H1 (cell line): Measurements from ENCODE around the gene RCOR2.

ENCODE experiments used
- CTCF ChIP-seq, 3 experiments: IDR thresholded peaks; 1 replicate in 2 of 3; 2 replicates in 1 of 3; pipeline versions ENCODE4 v1.5.1 to v1.6.1; 2011; ENCODE audit warnings: low read length in 3 of 3, mild to moderate bottlenecking in 3 of 3, inconsistent platforms in 2 of 3, low read depth in 1 of 3, moderate library complexity in 1 of 3; ENCODE audit not compliant: insufficient read depth in 1 of 3; ENCODE audit errors: control extremely low read depth in 1 of 3
- EGR1 ChIP-seq: IDR thresholded peaks from 2 replicates; pipeline ENCODE4 v1.6.1; 2011; ENCODE audit warnings: low read depth, low read length, borderline replicate concordance
- POLR2AphosphoS5 ChIP-seq: IDR thresholded peaks from 2 replicates; pipeline ENCODE4 v1.6.1; 2011; ENCODE audit warnings: low read depth, low read length
- SP1 ChIP-seq: IDR thresholded peaks from 2 replicates; pipeline ENCODE4 v1.6.1; 2011; ENCODE audit warnings: low read depth, low read length

- TF ChIP-seq POLR2AphosphoS5 = no peak
- TF ChIP-seq SP1 = no peak
- TF ChIP-seq EGR1 = no peak
- TF ChIP-seq CTCF (IDR thresholded peaks at IDR 0.05; ENCODE audit: control extremely low read depth in 1 of 3, insufficient read depth in 1 of 3, low read depth in 1 of 3, low read length in 3 of 3) = no peak
Measured at GRCh38 chr11:63920126-63920938, 3.4 kb upstream of the RCOR2 start.
